Measurements from ENCODE around the gene MYO15A. TPM values are rescaled to one million over a fixed set of nuclear protein-coding genes. Genes with fewer than 3 reads are reported as not detected.

The MYO15A gene
- polyA plus RNA-seq, 1 donor (not counting 4 experiments of a cell fraction or from before 2014, with no cell fraction given): 0.20 TPM

- no peaks in the 10 kb centered on the region for H3K36me3 ChIP-seq (ENCODE audit: control insufficient read depth in 2 of 2, extremely low read depth in 1 of 2, insufficient read depth in 2 of 2, low read length in 2 of 2)
- FAIRE-seq: no peak
- no peak overlapping the region for H3K4me2 ChIP-seq (ENCODE audit: control insufficient read depth, extremely low read depth, insufficient read depth, low read depth, low read length)
- H3K27ac ChIP-seq (ENCODE audit: control insufficient read depth, insufficient read depth, low read length): no peak overlapping the region
- no peak for DNase-seq (ENCODE audit: low read depth, low spot score)
- no peaks in the 10 kb centered on the region for H4K20me1 ChIP-seq (ENCODE audit: control insufficient read depth, extremely low read depth, insufficient read depth, low read length)
- no peak overlapping the region for H3K4me3 ChIP-seq (ENCODE audit: control insufficient read depth in 2 of 3, extremely low read depth in 1 of 3, insufficient read depth in 2 of 3, low read depth in 1 of 3, low read length in 3 of 3)
- TF ChIP-seq EZH2 (IDR thresholded peaks at IDR 0.05; ENCODE audit: low read length): no peak
- no peak for TF ChIP-seq CTCF (optimal IDR thresholded peaks at IDR 0.05 in 1 of 3, IDR thresholded peaks at IDR 0.05 in 1 of 3, conservative IDR thresholded peaks at IDR 0.05 in 1 of 3; ENCODE audit: extremely low read depth in 1 of 3, insufficient read depth in 2 of 3, low read length in 3 of 3)
- H3K9me1 ChIP-seq (ENCODE audit: control insufficient read depth, extremely low read depth, insufficient read depth, low read length): no peaks in the 10 kb centered on the region
- dilution Hi-C loops (cut with MboI; ENCODE audit: extremely low pct_ligation_motif_present, low sequenced_read_pairs): no loop called here
- no peaks in the 10 kb centered on the region for H3K79me2 ChIP-seq (ENCODE audit: control insufficient read depth, insufficient read depth, low read length)
- no peak overlapping the region for H2AFZ ChIP-seq (ENCODE audit: control insufficient read depth, low read length)
- H3K9ac ChIP-seq (ENCODE audit: control insufficient read depth, extremely low read depth, insufficient read depth, low read length): no peak overlapping the region
- no peaks in the 10 kb centered on the region for H3K27me3 ChIP-seq (ENCODE audit: control insufficient read depth, extremely low read depth, insufficient read depth, low read length)
- no peaks in the 10 kb centered on the region for H3K9me3 ChIP-seq (ENCODE audit: control insufficient read depth, low read depth, low read length)
- no peaks in the 10 kb centered on the region for H3K4me1 ChIP-seq (ENCODE audit: control insufficient read depth, extremely low read depth, insufficient read depth, low read length)
Measured at GRCh38 chr17:18172531-18173278, 64.1 kb downstream of the MYO15A start.

- no peaks in the 10 kb centered on the region for H3K79me2 ChIP-seq (ENCODE audit: control insufficient read depth, insufficient read depth, low read length)
- no peak overlapping the region for H3K4me3 ChIP-seq (ENCODE audit: control insufficient read depth in 2 of 3, extremely low read depth in 1 of 3, insufficient read depth in 2 of 3, low read depth in 1 of 3, low read length in 3 of 3)
- H3K9me1 ChIP-seq (ENCODE audit: control insufficient read depth, extremely low read depth, insufficient read depth, low read length): no peaks in the 10 kb centered on the region
- no peaks in the 10 kb centered on the region for H3K27me3 ChIP-seq (ENCODE audit: control insufficient read depth, extremely low read depth, insufficient read depth, low read length)
- no peak overlapping the region for H3K4me2 ChIP-seq (ENCODE audit: control insufficient read depth, extremely low read depth, insufficient read depth, low read depth, low read length)
- TF ChIP-seq EZH2 (IDR thresholded peaks at IDR 0.05; ENCODE audit: low read length): no peak
- dilution Hi-C loops (cut with MboI; ENCODE audit: extremely low pct_ligation_motif_present, low sequenced_read_pairs): no loop called here
- no peak overlapping the region for H2AFZ ChIP-seq (ENCODE audit: control insufficient read depth, low read length)
- H3K36me3 ChIP-seq (ENCODE audit: control insufficient read depth in 2 of 2, extremely low read depth in 1 of 2, insufficient read depth in 2 of 2, low read length in 2 of 2): no peaks in the 10 kb centered on the region
- H3K9ac ChIP-seq (ENCODE audit: control insufficient read depth, extremely low read depth, insufficient read depth, low read length): no peak overlapping the region
- H4K20me1 ChIP-seq (ENCODE audit: control insufficient read depth, extremely low read depth, insufficient read depth, low read length): no peaks in the 10 kb centered on the region
- no peak overlapping the region for H3K27ac ChIP-seq (ENCODE audit: control insufficient read depth, insufficient read depth, low read length)
- H3K9me3 ChIP-seq (ENCODE audit: control insufficient read depth, low read depth, low read length): no peaks in the 10 kb centered on the region
- FAIRE-seq (no peak), DNase-seq (ENCODE audit: low read depth, low spot score) (no peak)
- no peaks in the 10 kb centered on the region for H3K4me1 ChIP-seq (ENCODE audit: control insufficient read depth, extremely low read depth, insufficient read depth, low read length)
Measured at GRCh38 chr17:18173740-18174139, 65.2 kb downstream of the MYO15A start.

GRCh38 chr17:18176176-18176575, 67.6 kb downstream of the MYO15A start:
- Histone ChIP-seq H3K36me3 (ENCODE audit: control insufficient read depth in 2 of 2, extremely low read depth in 1 of 2, insufficient read depth in 2 of 2, low read length in 2 of 2) (no peaks in the 10 kb centered on the region), H3K79me2 (ENCODE audit: control insufficient read depth, insufficient read depth, low read length) (no peaks in the 10 kb centered on the region), H3K4me1 (ENCODE audit: control insufficient read depth, extremely low read depth, insufficient read depth, low read length) (no peaks in the 10 kb centered on the region), H2AFZ (ENCODE audit: control insufficient read depth, low read length) (no peak overlapping the region), H3K27me3 (ENCODE audit: control insufficient read depth, extremely low read depth, insufficient read depth, low read length) (no peaks in the 10 kb centered on the region), H3K9me3 (ENCODE audit: control insufficient read depth, low read depth, low read length) (no peaks in the 10 kb centered on the region), H3K4me2 (ENCODE audit: control insufficient read depth, extremely low read depth, insufficient read depth, low read depth, low read length) (no peak overlapping the region), H3K9ac (ENCODE audit: control insufficient read depth, extremely low read depth, insufficient read depth, low read length) (no peak overlapping the region), H3K9me1 (ENCODE audit: control insufficient read depth, extremely low read depth, insufficient read depth, low read length) (no peaks in the 10 kb centered on the region), H4K20me1 (ENCODE audit: control insufficient read depth, extremely low read depth, insufficient read depth, low read length) (no peaks in the 10 kb centered on the region), H3K4me3 (ENCODE audit: control insufficient read depth in 2 of 3, extremely low read depth in 1 of 3, insufficient read depth in 2 of 3, low read depth in 1 of 3, low read length in 3 of 3) (no peak overlapping the region), H3K27ac (ENCODE audit: control insufficient read depth, insufficient read depth, low read length) (no peak overlapping the region)
- DNase-seq (ENCODE audit: low read depth, low spot score): no peak
- dilution Hi-C loops (cut with MboI; ENCODE audit: extremely low pct_ligation_motif_present, low sequenced_read_pairs): no loop called here
- no peak for TF ChIP-seq EZH2 (IDR thresholded peaks at IDR 0.05; ENCODE audit: low read length)
- TF ChIP-seq CTCF (optimal IDR thresholded peaks at IDR 0.05 in 1 of 3, IDR thresholded peaks at IDR 0.05 in 1 of 3, conservative IDR thresholded peaks at IDR 0.05 in 1 of 3; ENCODE audit: extremely low read depth in 1 of 3, insufficient read depth in 2 of 3, low read length in 3 of 3): no peak
- FAIRE-seq: no peak

Data from keratinocyte (primary cell).